ENCODE data around the gene KCNQ4. TPM values are rescaled to one million over a fixed set of nuclear protein-coding genes. Genes with fewer than 3 reads are reported as not detected.
A peak's percentile ranks its signal among the peaks of the same experiment; 100 is the strongest.

Gene KCNQ4
- polyA plus RNA-seq, 5 donors, result 0.80 to 2.2 (median 1.4) TPM

DNA sequence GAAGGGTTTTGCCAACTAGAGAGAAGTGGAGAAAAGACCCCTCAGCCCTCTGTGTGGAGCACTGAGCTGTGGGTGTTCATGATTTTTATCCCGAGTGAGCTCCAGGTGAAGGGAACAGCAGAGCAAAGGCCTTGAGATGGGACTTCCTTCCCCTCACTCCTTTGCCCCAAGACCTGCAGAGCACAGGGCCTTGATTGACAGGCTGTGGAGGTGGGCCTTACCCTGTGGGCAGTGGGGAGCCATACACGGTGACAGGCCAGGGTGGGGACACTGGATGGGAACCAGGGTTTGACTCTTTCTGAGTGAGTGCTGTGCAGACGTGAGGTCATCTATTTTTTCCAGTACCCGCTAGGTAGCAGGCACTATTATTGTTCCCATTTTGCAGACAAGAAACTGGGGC is 10.5 kb downstream of the KCNQ4 start:
- no peak for DNase-seq

DNA sequence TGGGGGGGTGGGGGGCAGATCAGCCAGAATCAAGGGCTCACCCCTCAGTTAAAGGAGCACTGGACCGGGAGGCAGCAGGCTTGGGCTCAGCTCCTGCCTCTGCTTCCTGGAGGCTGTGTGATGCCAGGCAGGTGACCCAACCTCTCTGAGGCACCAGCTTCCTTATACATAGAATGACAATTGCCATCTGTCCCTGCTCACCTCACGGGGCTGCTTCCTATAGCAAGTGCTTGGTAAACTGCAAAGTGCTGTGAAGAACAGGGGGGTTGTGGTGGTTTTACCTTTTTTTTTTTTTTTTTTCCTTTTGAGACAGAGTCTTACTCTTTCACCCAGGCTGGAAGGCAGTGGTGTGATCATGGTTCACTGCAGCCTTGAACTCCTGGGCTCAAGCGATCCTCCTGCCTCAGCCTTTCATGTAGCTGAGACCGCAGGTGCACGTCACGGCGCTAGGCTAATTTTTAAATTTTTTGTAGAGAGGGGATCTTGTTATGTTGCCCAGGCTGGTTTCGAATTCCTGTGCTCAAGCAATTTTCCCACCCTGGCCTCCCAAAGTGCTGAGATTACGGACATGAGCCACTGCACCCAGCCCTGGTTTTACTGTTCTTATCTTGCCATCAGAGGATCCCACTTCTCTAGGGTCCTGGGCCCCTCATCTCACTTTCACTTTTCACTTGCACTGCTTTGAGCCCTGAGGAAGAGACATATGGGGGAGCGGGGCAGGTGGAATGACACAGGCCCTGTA is 11.6 kb downstream of the KCNQ4 start:
- DNase-seq, result no peak

DNA sequence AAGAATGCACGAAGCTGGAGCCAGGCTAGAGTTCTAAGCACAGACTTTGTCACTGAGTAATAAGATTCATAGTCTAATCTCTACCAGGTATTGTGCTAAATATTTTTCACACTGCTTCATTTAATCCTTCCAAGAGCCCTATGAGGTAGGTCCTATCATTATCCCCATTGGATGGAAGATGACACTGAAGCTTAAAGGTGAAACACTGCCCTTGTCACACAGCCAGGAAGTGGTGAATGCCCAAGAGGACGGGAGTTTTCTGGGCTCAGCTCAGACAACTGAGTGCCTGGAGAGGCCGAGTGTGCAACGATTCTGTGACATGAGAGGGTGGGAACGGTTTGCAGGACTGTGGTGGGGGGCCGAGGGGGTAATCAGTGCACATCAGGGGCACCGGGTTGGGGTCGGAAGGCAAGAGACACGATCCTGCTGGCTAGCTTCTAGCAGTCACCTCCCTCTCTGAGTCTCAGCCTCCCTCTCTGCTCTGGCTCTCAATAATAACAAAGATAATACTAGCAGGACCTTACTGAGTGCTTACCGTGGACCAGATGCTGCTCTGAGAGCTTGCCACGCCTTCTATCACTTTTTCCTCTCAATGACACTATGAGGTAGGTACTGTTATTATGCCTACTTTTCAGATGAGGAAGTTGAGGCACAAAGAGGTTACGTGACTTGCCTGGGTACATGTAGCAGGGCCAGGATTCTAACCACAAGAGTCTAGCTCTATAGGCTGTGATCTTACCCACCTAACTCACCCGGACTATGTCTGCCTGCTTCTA is 12.4 kb downstream of the KCNQ4 start:
- no peak for DNase-seq

DNA sequence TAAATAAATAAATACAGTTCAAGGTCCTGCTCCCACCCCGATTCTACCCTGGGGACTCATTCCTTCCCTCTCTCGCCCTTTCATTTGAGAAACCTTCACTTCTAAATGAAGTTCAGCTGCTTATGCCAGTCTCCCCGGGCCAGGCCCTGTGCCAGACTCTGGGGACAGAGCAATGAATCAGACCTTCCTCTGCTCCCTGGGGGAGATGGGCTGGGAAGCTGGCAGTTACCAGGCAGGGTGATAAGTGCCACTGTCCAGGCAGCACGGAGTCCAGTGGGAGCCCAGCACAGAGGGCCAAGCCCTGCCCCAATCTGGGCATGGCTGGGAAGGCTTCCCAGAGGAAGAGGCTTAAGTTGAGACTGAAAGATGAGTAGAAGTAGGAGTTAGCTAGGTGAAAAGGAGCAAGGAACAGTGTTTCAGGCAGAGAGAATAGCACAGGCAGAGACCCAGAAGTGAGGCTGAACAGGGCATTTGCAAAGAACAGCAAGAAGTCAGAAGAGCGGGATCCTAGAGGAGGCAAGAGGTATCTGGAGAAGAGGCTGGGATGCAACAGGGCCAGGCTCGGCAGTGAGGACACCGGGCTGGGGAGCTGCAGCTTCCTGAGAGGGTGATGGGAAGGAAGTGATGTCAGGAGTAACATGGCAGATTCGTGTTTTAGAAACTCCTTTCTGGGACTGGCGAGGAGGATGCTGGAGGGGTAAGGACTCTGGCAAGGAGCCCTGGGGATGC is 13.5 kb downstream of the KCNQ4 start:
- DNase-seq, result no peak

DNA sequence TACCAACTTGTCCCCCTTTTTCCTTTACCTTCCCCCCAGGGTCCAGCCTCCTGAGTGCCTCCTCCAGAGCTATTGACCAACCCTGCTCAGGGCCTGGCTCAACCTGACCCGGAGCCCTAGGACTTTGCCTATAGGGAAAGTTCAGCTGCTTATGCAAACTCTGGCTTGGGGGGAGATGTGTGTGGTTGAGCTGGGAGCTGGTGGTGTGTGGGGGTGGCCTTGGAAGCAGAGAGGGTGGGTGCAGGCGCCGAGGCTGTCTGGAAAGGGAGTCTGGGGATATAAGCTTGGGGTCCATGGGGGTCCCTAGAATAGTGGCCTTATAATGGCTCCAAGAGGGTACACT is 14.1 kb downstream of the KCNQ4 start:
- DNase-seq, result no peak

DNA sequence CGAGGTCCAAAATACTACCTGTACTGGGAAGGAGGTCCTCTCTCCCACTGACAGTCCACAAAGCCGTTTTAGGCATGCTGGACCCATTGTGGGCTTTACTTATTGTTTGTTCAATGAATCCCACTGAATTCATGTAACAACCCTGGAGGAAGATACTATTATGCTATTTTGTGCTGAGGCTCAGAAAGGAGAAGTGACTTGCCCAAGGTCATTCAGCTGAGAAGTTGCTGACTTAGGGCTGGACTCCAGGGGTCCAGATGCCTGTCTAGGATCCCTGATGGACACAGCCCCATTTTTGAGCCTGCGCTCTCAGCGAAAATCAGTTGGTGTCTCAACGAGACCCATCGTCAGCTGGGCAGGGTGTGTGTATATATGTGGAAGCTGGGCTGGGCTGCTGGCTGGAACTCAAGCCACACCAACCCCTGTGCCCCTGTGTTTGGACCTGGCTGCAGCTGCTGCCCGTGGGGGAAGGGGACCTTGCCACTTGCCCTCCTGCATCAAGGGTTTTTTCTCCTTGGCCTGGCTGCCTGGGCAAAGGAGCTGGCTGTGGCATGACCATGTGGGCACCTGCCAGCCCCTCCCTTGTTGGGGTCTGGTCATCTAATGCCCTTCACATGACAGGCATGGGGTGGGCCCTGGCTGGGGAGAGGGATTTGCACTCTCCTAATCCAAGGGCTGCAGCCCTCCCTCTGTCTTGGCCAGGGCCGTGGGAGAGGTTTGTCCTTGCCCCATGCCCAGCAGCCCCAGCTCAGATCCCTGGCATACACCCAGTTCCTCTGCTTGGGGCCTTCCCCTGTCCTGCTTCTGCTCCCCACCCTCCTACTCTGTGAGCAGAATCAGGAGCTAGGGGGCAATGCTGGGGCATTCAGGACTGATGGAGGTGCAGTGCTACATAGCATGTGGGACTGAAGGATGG is 15.0 kb downstream of the KCNQ4 start:
- DNase-seq, result no peak

DNA sequence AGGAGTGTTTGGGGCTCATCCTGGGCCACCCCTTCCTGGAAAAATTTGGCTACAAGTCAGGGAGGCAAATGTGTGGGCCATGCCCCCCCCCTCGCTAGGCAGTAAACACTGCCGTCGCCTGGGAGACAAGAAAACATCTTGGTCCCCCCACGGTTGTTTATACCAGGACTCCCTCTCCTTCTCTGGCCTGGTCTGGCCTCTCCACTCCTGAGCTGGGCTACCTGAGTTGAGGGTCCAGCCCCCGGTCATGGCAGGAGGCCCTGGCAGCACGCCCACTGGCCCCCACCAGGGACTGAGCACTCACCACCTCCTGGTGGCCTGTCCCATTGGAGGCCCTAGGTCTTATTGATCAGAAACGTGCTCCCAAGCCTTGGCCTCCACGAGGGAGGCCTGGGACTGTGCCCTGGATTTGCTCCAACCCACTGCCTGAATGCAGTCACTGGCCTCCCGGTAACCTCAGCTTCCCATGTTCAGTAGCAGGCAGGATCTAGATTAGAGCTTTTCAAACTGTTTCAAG is 15.8 kb downstream of the KCNQ4 start:
- peak in 1 of 2 donors; percentile 47 for DNase-seq

DNA sequence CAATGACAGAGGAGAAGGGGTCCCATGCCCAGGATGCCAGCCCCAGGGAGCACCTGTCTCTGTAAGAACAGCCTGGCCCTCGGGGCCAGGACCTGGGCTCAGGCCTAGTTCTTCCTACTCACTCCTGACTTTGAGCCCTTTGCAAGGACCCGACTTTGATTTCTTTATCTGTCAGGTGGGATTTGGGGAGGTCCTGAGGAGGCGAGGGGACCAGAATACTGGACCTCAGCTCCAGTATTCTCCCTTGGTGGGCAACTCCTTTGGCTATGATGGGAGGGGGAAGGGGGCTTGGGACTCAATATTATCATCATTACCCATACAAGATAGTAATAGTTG is 18.1 kb downstream of the KCNQ4 start:
- DNase-seq, result no peak

DNA sequence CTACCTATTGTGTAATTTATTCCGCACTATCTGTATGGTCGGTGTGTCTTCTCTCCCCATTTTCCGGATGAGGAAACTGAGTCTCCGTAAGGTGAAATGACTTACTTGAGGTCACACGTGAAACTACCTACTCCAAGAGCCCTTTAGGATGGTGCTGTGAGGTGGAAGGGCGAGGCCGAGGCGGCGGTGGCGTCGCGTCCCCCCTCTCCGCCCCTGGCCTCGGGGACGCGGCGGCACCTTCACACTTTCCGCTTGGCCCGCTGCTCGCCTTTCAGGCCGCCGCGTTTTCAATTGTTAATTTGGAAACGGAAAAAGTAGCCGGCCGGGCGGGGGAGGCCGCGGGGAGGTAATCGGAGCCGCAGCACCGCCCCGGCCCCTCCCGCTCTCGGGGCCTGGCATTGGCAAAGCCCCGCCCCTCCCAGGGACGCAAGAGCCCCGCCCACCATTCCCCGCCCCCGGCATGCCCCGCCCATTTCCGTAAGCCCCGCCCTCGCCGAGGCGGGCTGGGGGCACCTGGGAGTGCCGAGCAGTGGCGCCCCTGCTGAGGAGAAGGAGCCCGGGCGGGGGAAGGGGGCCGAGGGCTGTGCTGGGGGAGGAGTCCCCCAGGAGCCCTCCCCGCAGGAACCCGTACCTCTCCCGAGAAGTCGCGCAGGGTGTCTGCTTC is 18.6 kb downstream of the KCNQ4 start:
- peak; percentile 73 to 74 for DNase-seq

DNA sequence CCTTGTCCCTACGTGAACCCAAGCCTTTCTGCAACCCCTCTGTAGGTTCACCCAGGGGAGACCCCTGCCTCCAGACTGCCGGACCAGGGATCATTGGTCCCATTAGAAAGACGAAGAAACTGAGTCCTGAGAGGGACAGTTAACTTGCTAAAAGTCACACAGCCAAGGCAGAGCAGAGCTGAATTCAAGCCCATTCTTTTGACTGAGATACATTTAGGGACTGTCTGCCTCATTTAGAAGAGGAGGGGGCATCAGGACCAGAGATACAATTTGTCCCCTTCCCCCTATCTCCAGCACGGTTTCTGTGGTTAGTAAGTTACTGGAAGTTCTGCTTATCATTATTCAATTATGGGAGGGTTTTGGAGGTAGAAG is 19.1 kb downstream of the KCNQ4 start:
- DNase-seq, result no peak

DNA sequence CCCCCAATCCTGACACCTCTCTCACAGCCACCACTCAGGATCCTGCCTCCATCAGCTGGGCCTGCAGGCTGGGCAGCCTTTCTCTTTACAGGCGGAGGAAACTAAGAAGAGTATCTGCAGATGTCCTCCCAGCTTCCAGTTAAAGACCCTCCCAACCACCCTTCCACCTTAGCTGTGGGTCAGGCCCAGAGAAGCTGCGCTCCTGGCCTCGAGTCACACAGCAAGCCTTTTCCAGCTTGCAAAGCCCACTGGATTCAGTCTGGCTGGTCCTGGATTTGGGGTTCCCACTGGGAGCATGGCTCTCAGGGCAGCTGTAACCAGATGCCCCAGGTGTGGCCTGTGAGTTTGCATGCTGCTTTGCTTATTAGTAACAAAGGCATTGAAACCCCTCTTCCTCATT is 19.9 kb downstream of the KCNQ4 start:
- DNase-seq, result no peak

DNA sequence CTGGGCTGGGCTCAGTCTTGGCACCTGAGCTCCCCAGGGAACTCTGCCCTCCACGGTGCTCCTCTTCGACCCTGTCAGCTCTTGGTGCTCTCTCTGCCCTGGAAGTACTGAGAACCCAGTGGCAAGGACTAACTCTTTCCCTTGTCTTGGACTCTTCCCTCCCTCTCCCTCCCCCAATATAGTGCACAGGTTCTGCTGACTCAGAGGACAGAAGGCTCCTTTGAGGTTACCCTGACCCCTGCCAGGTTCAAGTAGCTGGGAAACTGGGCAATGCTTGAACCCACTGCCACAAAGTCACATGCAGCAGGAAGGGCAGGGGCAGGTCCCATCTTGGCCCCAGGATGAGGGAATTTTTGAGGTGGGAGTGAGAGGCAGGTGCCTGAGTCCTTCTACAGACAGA is 20.3 kb downstream of the KCNQ4 start:
- no peak for DNase-seq

DNA sequence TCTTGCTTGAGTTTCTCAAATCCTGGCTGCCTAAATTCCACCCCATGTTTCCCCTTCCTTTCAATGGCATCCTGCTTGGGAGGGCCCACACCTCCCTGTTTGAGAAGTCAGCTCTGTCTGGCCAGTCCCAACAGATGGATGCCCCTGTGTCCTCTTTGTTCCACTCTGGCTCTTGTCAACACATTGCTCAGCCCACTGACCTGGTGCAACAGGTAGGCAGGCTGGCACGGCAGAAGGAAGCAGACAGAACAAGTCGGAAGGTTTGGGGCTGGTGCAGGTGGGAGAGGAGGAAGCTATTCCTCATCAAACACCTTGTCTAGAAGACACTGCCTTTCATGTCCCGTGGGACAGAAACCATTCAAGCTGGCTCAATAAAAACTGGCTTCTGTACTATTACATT is 22.7 kb downstream of the KCNQ4 start:
- no peak for DNase-seq

DNA sequence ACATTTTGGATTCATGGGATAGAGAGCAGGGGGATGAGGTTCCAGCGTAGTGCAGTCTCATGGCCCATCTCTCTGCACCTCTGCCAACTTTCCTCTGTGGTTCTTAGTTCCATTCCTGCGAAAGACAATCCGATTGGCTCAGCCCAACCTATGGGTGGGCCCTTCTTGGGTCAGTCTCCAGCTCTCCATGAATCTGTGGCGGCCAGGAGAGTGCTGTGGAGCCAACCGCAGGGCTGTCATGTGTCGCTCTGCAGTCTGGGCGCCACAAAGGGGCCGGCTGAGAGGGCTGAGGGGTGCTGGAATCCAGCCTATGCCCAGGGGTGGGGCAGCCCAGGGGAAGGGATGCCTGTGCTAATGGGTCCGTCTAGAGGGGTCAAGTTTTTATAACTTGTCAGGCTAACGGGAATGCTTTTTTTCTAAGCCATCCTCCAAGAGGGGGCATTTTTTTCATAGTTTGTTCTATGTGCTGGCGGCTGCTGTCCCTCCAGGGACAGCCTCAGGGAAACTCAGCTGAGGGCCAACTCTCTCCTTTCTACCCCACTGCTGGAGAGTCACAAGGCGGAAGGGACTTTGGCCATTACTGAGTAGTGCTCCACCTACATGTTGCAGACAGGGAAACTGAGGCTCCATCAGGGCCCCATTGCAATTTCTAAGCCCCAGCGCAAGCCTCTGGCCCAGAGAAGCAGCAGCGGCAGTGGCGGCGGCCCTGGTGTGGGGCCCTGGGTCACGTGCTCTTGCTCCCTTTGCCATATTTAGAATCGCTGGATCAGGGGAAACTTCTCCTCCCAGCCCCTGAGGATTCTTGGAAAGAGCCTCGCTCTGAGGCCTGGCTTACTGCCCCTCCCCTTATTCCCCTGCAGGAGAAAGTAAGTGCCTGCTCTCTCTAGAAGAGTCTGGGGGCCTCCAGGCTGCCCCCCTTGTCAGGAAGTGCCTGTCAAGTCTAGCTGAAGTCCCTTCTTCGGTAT is 23.4 kb downstream of the KCNQ4 start:
- DNase-seq, result peak in 1 of 2 donors; percentile 62

DNA sequence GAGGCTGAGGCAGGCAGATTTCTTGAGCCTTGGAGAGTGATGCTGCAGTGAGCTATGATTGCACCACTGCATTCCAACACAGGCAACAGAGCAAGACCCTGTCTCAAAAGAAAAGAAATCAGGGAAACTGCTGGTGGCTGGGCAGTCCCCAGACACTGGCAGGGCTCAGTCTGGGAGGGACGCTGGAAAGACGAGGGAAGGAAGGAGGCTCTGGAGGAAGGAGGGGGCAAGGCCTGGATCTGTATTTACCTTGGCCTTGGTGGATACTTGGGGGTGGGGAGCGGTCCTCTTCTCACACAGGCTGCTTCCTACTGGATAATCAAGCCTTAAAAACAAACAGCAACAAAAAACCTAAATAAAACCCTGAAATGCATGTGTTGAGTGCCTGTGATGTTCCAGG is 24.4 kb downstream of the KCNQ4 start:
- no peak for DNase-seq

DNA sequence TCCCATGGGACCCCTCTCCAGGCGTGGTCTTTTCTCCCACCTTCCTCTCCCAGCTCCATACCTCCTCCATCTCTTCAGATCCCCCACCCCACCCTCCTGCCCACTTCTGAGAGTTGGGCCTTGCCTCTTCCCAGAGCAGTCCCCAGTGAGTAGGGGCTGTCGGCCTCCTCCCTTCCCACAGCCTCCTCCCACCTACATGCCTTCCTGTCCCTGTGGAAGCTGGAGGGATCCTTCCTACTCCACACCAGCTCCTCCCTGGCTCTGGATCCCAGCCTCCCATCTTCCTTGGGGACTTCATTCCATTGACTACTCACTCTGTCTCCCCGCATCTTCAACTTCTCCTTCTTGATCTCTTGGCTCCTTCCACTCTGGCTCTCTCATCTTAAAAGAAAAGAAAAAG is 24.9 kb downstream of the KCNQ4 start:
- DNase-seq, result no peak

DNA sequence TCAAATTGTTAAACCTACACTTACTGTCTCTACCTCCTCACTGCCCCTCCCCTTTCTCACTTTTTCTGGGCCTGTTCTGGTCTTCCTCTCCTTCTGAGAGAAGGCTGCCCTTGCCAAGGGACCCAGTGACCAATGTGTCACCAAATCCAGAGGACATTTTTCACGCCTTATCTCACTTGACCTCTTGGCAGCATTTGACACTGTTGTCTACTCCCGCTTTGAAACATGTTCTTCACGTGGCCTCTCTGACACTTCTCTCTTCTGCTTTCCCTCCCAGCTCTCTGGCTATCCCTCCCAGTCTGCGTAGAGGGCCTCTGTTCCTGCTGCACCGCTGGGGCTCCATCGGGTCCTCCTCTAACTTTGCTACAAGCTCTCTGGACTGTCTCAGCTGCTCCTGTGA is 25.3 kb downstream of the KCNQ4 start:
- DNase-seq, result no peak

DNA sequence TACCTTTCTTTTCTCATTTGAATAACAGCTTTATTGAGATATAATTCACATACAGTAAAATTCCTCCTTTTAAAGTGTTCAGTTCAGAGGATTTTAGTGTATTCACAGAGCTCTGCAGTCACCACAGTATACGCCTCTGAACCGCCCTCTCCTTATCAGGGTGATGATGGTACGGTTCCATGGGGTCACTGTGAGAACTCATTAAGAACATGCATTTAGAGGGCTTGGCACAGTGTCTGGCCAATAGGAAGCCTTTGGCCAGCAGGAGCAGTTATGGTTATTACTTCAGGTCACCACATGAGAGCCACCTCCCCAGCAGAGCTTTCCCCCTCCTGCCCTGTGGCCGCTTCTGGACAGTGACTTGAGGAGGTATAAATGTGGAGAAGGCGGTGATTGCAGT is 27.3 kb downstream of the KCNQ4 start:
- no peak for DNase-seq

DNA sequence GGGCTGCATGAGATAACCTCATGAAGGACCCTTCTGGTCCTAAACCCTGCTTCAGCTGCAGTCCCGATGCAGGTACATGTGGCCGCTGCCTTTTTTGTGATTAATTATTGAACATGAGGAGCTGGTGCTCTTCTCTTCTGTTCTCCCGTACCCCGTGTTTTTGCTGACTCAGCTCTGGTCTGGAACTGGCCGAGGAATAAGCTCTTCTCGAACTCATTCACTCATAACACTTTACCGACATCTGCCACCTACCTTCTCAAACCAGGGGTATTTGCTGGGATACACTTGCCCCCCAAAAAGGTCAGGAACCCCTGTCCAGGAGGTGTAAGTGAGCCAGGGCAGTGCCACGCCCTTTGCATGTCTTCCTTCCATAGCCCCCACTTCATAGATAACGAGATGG is 31.8 kb downstream of the KCNQ4 start:
- no peak for DNase-seq

DNA sequence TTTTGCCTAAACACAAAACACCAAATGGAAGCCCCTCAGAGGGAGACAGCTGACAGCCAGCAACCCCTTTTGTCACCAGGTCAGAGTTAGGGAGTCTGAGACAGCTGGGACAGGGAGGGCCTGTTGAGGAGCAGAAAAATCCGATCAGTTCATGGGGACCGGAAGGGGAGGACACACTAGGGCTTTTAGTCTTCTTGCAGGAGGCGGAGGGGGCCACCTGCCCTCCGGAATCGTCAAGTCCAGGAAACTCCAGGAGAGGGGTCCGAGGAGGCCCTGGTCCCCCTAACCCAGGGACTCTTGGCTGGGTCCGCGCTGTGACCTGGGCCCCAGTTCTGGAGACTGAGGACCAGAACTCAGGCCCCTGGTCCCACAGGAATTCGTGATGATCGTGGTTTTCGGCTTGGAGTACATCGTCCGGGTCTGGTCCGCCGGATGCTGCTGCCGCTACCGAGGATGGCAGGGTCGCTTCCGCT is 34.2 kb downstream of the KCNQ4 start:
- DNase-seq, result no peak

Measured in right lung (tissue), 5 donors.